Prostate gland (tissue), 2 donors: ENCODE results near the gene PP2D1. TPM values are rescaled to one million over a fixed set of nuclear protein-coding genes. Genes with fewer than 3 reads are reported as not detected.
"Not testable (repeated sequence)": the region's sequence is repeated elsewhere in the genome, so short reads cannot be mapped to it uniquely, and the experiment has no call there.

Source experiments
- DNase-seq: peaks from one replicate; pipeline ENCODE4 v3.0.0-alpha.2; 2019; ENCODE audit warnings: low spot score
- H3K27ac ChIP-seq, 2 donors: fragments of 200-600 bp; sonication (generic); 2 replicates each; pipeline ENCODE4 v1.5.1; 2017 to 2019
- H3K27me3 ChIP-seq: fragments of 200-600 bp; sonication (generic); replicated peaks from 2 replicates; pipeline ENCODE4 v1.5.1; 2019; ENCODE audit not compliant: insufficient read depth
- H3K36me3 ChIP-seq, 2 donors: fragments of 200-600 bp; sonication (generic); 1 replicate in 1 of 2; 2 replicates in 1 of 2; pipeline versions ENCODE4 v1.5.1 to v1.8.1; 2017 to 2019
- H3K4me1 ChIP-seq: fragments of 200-600 bp; sonication (generic); replicated peaks from 2 replicates; pipeline ENCODE4 v1.5.1; 2019
- H3K4me3 ChIP-seq, 2 donors: fragments of 200-600 bp; sonication (generic); 2 replicates each; pipeline ENCODE4 v1.5.1; 2017 to 2019
- H3K9me3 ChIP-seq: fragments of 200-600 bp; sonication (generic); 2 replicates; pipeline ENCODE4 v1.5.1; 2017
- CTCF ChIP-seq, 4 experiments: fragments of 200-600 bp in 2 of 4; fragments of 450-650 bp in 2 of 4; sonication (generic) in 2 of 4; IDR thresholded peaks; 1 replicate in 3 of 4; 2 replicates in 1 of 4; pipeline ENCODE4 v1.5.1; 2016 to 2019; ENCODE audit warnings: antibody characterized with exemption in 4 of 4, mild to moderate bottlenecking in 2 of 4, moderate library complexity in 2 of 4
- POLR2A ChIP-seq: fragments of 450-650 bp; IDR thresholded peaks from one replicate; pipeline ENCODE4 v1.6.1; 2016; ENCODE audit warnings: antibody characterized with exemption, mild to moderate bottlenecking
- POLR2AphosphoS5 ChIP-seq: sonication (generic); formaldehyde crosslinking; IDR thresholded peaks from one replicate; pipeline ENCODE4 v1.6.1; 2017; ENCODE audit warnings: antibody characterized with exemption
- WGBS: methylation state at CpG from one replicate; pipeline ENCODE4 v1.1.5; 2018; 5-methylcytosine and 5-hydroxymethylcytosine counted together
- intact Hi-C: fragments of 100-400 bp; cut with DNase I; formaldehyde crosslinking; loops from one replicate; pipeline ENCODE4 v1.14.2; 2022
- total RNA-seq, 2 donors: library from RNA; depleted of rRNA; stranded (reverse); fragments of >200 nt; gene quantifications; one replicate each; pipeline ENCODE4 v1.1.0, GENCODE V29; 2016

Gene PP2D1
- total RNA-seq, 2 donors from 2014 or later, result 0.97 TPM; not detected in 1

- Histone ChIP-seq H3K27ac (no peak overlapping the region), H3K4me3 (no peak overlapping the region), H3K36me3 (no peaks in the 10 kb centered on the region), H3K9me3 (no peaks in the 10 kb centered on the region), H3K27me3 (no peaks in the 10 kb centered on the region), H3K4me1 (no peaks in the 10 kb centered on the region)
- 78% methylated on average over 4 of the region's 4 CpGs for WGBS
- intact Hi-C loops, result no loop called here
- TF ChIP-seq CTCF (IDR thresholded peaks at IDR 0.05), result no peak
- no peak for DNase-seq
These were observed 51.4 kb downstream of the PP2D1 start for GRCh38 chr3:19960696-19961095.

DNA sequence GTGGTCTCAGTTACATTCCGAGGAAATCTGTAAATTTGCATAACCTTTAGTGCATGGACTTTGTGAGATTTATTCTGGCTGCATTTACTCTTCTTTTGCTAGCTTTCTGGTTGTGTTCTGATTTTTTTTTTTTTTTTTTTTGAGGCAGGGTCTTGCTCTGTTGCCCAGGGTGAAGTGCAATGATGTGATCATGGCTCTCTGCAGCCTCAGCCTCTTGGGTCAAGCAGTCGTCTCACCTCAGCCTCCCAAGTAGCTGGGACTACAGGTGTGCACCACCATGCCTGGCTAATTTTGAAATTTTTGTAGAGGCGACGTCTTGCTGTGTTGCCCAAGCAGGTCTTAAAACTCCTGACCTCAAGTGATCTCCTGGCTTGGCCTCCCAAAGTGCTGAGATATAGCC lies 52.6 kb downstream of the PP2D1 start:
- H3K4me1 ChIP-seq, result no peaks in the 10 kb centered on the region
- H3K36me3 ChIP-seq, result no peaks in the 10 kb centered on the region
- no peak overlapping the region for H3K27ac ChIP-seq
- no peaks in the 10 kb centered on the region for H3K27me3 ChIP-seq
- TF ChIP-seq POLR2A (no peak), POLR2AphosphoS5 (no peak), CTCF (IDR thresholded peaks at IDR 0.05) (no peak)
- 72% methylated on average over 4 of the region's 4 CpGs for WGBS
- intact Hi-C loops, result no loop called here
- H3K4me3 ChIP-seq, result no peak overlapping the region
- no peak for DNase-seq
- no peaks in the 10 kb centered on the region for H3K9me3 ChIP-seq

DNA sequence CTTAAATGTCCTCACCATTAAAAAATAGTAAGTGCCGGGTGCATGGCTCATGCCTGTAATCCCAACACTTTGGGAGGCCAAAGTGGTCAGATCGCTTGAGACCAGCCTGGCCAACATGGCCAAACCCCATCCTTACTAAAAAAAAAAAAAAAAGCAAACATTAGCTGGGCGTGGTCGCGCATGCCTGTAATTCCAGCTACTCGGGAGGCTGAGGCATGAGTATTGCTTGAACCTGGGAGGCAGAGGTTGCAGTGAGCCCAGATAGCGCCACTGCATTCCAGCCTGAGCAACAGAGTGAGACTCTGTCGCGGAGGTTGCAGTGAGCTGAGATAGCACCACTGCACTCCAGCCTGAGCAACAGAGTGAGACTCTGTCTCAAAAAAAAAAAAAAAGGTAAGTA lies 54.7 kb downstream of the PP2D1 start:
- H3K9me3 ChIP-seq, H3K4me3 ChIP-seq, H3K27ac ChIP-seq, DNase-seq, intact Hi-C loops, H3K36me3 ChIP-seq, H3K4me1 ChIP-seq, H3K27me3 ChIP-seq: not testable (repeated sequence)
- WGBS, result 90% methylated on average over 9 of the region's 9 CpGs

DNA sequence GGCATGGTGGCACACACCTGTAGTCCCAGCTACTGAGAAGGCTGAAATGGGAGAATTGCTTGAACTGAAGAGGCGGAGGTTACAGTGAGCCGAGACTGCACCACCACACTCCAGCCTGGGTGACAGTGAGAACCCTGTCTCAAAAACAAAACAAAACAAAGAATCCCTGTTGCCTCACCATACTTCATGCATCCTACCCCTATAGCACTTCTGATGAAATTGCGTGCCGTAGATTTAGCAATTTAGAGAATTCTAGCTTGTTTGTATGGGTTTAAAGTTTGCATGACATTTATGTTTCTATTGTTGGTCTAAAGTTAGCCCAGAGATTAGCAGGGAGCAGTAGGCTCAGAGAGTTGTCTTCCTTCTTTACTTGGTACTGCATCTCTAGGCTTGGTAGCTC lies 57.4 kb downstream of the PP2D1 start:
- no peaks in the 10 kb centered on the region for H3K9me3 ChIP-seq
- no peaks in the 10 kb centered on the region for H3K36me3 ChIP-seq
- intact Hi-C loops, result no loop called here
- H3K27ac ChIP-seq, result no peak overlapping the region
- TF ChIP-seq CTCF (IDR thresholded peaks at IDR 0.05), result no peak
- no peak for TF ChIP-seq POLR2AphosphoS5
- TF ChIP-seq POLR2A, result no peak
- DNase-seq, result no peak
- peaks cover 3% of the 10 kb centered on the region for H3K4me1 ChIP-seq
- 96% methylated on average over 4 of the region's 4 CpGs for WGBS
- H3K4me3 ChIP-seq, result no peak overlapping the region
- no peaks in the 10 kb centered on the region for H3K27me3 ChIP-seq

DNA sequence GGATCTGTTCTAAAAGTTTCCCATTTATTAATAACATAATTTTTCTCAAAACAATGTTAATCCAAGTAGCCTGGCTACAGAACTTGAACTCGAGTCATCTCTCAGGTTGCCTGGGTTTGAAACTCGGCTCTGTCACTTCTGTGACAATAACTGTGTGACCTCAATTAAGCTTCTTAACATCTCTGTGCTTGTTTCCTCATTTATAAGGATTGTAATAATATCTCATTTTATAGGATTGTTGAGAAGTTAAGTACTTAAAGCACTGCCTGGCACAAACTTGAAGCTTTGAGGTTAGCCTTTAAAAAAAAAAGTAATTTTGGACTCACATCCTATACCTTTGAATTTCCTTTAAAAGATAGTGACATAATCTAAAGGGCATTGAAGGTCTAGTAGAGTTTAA lies 61.7 kb downstream of the PP2D1 start:
- no peak overlapping the region for H3K27ac ChIP-seq
- no peaks in the 10 kb centered on the region for H3K27me3 ChIP-seq
- TF ChIP-seq POLR2A, result no peak
- TF ChIP-seq CTCF (IDR thresholded peaks at IDR 0.05), result no peak
- no peak for TF ChIP-seq POLR2AphosphoS5
- no peak for DNase-seq
- 92% methylated on average over 2 of the region's 2 CpGs for WGBS
- no peaks in the 10 kb centered on the region for H3K36me3 ChIP-seq
- intact Hi-C loops, result no loop called here
- H3K9me3 ChIP-seq, result no peaks in the 10 kb centered on the region
- peaks cover 3% of the 10 kb centered on the region for H3K4me1 ChIP-seq
- no peak overlapping the region for H3K4me3 ChIP-seq

GRCh38 chr3:19948226-19948591 lies 63.9 kb downstream of the PP2D1 start:
- Histone ChIP-seq H3K4me3 (peak overlapping the region; percentile 82 to 93), H3K27me3 (no peaks in the 10 kb centered on the region), H3K36me3 (no peaks in the 10 kb centered on the region), H3K9me3 (no peaks in the 10 kb centered on the region), H3K27ac (peak overlapping the region; percentile 95 to 99), H3K4me1 (peaks cover 3% of the 10 kb centered on the region)
- intact Hi-C loops, result loop anchor here (5.0 kb wide), 2 partner anchors 89 to 194 kb away; no protein-coding TSS in a partner anchor
- TF ChIP-seq POLR2A, result no peak
- TF ChIP-seq POLR2AphosphoS5, result no peak
- no peak for TF ChIP-seq CTCF (IDR thresholded peaks at IDR 0.05)
- no peak for DNase-seq
- 3% methylated on average over 2 of the region's 2 CpGs for WGBS
